ENCODE measurements around the gene POLD3.

DNA sequence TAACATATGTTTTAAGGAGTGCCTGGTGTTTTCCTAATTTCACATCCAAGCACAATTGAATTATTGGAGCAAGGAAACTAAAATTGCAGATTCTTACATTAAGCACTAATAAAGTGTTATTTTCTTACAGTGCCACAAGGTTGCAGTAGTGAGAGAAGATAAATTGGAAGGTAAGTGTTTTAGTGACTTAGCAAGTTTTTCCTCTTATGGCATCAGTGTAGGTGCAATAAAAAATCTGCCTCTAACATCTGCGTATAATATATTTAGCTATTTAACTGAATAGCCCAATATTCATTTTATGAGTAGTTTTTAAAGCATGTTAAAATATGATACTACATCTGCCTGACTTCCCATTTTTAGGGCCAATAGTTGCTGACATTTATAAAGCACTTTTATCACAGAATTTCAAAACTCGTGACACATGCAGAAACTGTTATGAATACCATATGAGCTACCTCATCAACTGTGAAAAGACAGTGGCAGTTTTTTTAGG lies 19.0 kb downstream of the POLD3 start:
- TF ChIP-seq POLR2A (IDR thresholded peaks at IDR 0.05; ENCODE audit: low read length) = no peak
- TF ChIP-seq RARB (CRISPR knock-in tag; IDR thresholded peaks at IDR 0.05) = no peak
- TF ChIP-seq, protein P1, sequence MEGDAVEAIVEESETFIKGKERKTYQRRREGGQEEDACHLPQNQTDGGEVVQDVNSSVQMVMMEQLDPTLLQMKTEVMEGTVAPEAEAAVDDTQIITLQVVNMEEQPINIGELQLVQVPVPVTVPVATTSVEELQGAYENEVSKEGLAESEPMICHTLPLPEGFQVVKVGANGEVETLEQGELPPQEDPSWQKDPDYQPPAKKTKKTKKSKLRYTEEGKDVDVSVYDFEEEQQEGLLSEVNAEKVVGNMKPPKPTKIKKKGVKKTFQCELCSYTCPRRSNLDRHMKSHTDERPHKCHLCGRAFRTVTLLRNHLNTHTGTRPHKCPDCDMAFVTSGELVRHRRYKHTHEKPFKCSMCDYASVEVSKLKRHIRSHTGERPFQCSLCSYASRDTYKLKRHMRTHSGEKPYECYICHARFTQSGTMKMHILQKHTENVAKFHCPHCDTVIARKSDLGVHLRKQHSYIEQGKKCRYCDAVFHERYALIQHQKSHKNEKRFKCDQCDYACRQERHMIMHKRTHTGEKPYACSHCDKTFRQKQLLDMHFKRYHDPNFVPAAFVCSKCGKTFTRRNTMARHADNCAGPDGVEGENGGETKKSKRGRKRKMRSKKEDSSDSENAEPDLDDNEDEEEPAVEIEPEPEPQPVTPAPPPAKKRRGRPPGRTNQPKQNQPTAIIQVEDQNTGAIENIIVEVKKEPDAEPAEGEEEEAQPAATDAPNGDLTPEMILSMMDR (IDR thresholded peaks at IDR 0.05) = peak; percentile 65
- no peak for TF ChIP-seq HDAC2 (IDR thresholded peaks at IDR 0.05)
- TF ChIP-seq, protein P2, sequence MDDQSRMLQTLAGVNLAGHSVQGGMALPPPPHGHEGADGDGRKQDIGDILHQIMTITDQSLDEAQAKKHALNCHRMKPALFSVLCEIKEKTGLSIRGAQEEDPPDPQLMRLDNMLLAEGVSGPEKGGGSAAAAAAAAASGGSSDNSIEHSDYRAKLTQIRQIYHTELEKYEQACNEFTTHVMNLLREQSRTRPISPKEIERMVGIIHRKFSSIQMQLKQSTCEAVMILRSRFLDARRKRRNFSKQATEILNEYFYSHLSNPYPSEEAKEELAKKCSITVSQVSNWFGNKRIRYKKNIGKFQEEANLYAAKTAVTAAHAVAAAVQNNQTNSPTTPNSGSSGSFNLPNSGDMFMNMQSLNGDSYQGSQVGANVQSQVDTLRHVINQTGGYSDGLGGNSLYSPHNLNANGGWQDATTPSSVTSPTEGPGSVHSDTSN (IDR thresholded peaks at IDR 0.05) = no peak
- 0 out of 2 replicates have a peak, but pooled peaks have one; percentile 39 for TF ChIP-seq NFE2L2 (conservative IDR thresholded peaks at IDR 0.05; ENCODE audit: low read length)
- TF ChIP-seq RAD21 (conservative IDR thresholded peaks at IDR 0.05 in 1 of 2, IDR thresholded peaks at IDR 0.05 in 1 of 2) = peak; percentile 53 to 67
- TF ChIP-seq RFX5 (IDR thresholded peaks at IDR 0.05) = no peak
- TF ChIP-seq, protein P3, sequence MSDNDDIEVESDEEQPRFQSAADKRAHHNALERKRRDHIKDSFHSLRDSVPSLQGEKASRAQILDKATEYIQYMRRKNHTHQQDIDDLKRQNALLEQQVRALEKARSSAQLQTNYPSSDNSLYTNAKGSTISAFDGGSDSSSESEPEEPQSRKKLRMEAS (IDR thresholded peaks at IDR 0.05) = no peak
- no peak for TF ChIP-seq NR3C1 (IDR thresholded peaks at IDR 0.05)
- no peak for TF ChIP-seq MAZ (IDR thresholded peaks at IDR 0.05; ENCODE audit: borderline replicate concordance, low read depth, low read length)
- TF ChIP-seq, protein P4, sequence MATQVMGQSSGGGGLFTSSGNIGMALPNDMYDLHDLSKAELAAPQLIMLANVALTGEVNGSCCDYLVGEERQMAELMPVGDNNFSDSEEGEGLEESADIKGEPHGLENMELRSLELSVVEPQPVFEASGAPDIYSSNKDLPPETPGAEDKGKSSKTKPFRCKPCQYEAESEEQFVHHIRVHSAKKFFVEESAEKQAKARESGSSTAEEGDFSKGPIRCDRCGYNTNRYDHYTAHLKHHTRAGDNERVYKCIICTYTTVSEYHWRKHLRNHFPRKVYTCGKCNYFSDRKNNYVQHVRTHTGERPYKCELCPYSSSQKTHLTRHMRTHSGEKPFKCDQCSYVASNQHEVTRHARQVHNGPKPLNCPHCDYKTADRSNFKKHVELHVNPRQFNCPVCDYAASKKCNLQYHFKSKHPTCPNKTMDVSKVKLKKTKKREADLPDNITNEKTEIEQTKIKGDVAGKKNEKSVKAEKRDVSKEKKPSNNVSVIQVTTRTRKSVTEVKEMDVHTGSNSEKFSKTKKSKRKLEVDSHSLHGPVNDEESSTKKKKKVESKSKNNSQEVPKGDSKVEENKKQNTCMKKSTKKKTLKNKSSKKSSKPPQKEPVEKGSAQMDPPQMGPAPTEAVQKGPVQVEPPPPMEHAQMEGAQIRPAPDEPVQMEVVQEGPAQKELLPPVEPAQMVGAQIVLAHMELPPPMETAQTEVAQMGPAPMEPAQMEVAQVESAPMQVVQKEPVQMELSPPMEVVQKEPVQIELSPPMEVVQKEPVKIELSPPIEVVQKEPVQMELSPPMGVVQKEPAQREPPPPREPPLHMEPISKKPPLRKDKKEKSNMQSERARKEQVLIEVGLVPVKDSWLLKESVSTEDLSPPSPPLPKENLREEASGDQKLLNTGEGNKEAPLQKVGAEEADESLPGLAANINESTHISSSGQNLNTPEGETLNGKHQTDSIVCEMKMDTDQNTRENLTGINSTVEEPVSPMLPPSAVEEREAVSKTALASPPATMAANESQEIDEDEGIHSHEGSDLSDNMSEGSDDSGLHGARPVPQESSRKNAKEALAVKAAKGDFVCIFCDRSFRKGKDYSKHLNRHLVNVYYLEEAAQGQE (IDR thresholded peaks at IDR 0.05) = no peak
- TF ChIP-seq RCOR1 (IDR thresholded peaks at IDR 0.05; ENCODE audit: low read depth, low read length) = no peak
- TF ChIP-seq ESRRA (IDR thresholded peaks at IDR 0.05; ENCODE audit: borderline replicate concordance, low read length) = no peak

All from A549 (cell line).